Liver (tissue), 9 donors: ENCODE data around the gene USP53. TPM values are rescaled to one million over a fixed set of nuclear protein-coding genes. Genes with fewer than 3 reads are reported as not detected.

Experiments
- DNase-seq: peaks from one replicate; pipeline ENCODE4 v3.0.0-alpha.2; 2017; ENCODE audit warnings: low spot score
- H3K27ac ChIP-seq, 2 donors: one replicate each; pipeline ENCODE4 v1.7.0; 2013; ENCODE audit warnings: inconsistent platforms in 2 of 2, low read length in 2 of 2, control low read depth in 1 of 2, low read depth in 1 of 2, mild to moderate bottlenecking in 1 of 2
- H3K27me3 ChIP-seq, 4 donors: one replicate each; pipeline versions ENCODE4 v1.6.1 to v1.7.0; 2013; ENCODE audit warnings: low read length in 3 of 4, inconsistent platforms in 1 of 4, mild to moderate bottlenecking in 1 of 4, moderate library complexity in 1 of 4; ENCODE audit not compliant: control insufficient read depth in 4 of 4, insufficient read depth in 4 of 4
- H3K36me3 ChIP-seq, 4 donors: one replicate each; pipeline versions ENCODE4 v1.6.1 to v1.7.0; 2013; ENCODE audit warnings: low read length in 3 of 4, mild to moderate bottlenecking in 3 of 4, low read depth in 1 of 4, moderate library complexity in 1 of 4; ENCODE audit not compliant: control insufficient read depth in 4 of 4, insufficient read depth in 3 of 4
- H3K4me1 ChIP-seq, 4 donors: one replicate each; pipeline versions ENCODE4 v1.6.1 to v1.7.0; 2013; ENCODE audit warnings: low read length in 3 of 4, mild to moderate bottlenecking in 3 of 4, moderate library complexity in 1 of 4; ENCODE audit not compliant: control insufficient read depth in 4 of 4, insufficient read depth in 4 of 4
- H3K4me3 ChIP-seq, 3 donors: one replicate each; pipeline versions ENCODE4 v1.6.1 to v1.7.0; 2013; ENCODE audit warnings: low read length in 3 of 3, control low read depth in 1 of 3, low read depth in 1 of 3, mild to moderate bottlenecking in 1 of 3
- H3K9ac ChIP-seq, 2 donors: one replicate each; pipeline ENCODE4 v1.7.0; 2013; ENCODE audit warnings: low read length in 2 of 2, mild to moderate bottlenecking in 2 of 2, moderate library complexity in 2 of 2, control low read depth in 1 of 2, low read depth in 1 of 2
- H3K9me3 ChIP-seq, 4 donors: one replicate each; pipeline versions ENCODE4 v1.6.1 to v1.7.0; 2013; ENCODE audit warnings: low read length in 3 of 4; ENCODE audit not compliant: control insufficient read depth in 4 of 4
- CTCF ChIP-seq: fragments of 150-350 bp; IDR thresholded peaks from 2 replicates; pipeline ENCODE4 v1.5.1; 2017; ENCODE audit warnings: improper control_type of control experiment, low read depth, low read length; ENCODE audit not compliant: missing input control
- EGR1 ChIP-seq, 2 donors: IDR thresholded peaks; 2 replicates each; pipeline ENCODE4 v1.6.1; 2016 to 2018; ENCODE audit warnings: antibody characterized with exemption in 2 of 2, low read depth in 2 of 2
- FOXA1 ChIP-seq: IDR thresholded peaks from 2 replicates; pipeline ENCODE4 v1.6.1; 2016; ENCODE audit warnings: antibody characterized with exemption
- FOXA2 ChIP-seq: IDR thresholded peaks from 2 replicates; pipeline ENCODE4 v1.6.1; 2016; ENCODE audit warnings: antibody characterized with exemption
- GABPA ChIP-seq, 2 donors: IDR thresholded peaks in 1 of 2; conservative IDR thresholded peaks in 1 of 2; 2 replicates each; pipeline ENCODE4 v1.6.1; 2016; ENCODE audit warnings: antibody characterized with exemption in 2 of 2, mild to moderate bottlenecking in 1 of 2, moderate library complexity in 1 of 2
- JUND ChIP-seq, 2 donors: IDR thresholded peaks; 2 replicates each; pipeline ENCODE4 v1.6.1; 2016; ENCODE audit warnings: antibody characterized with exemption in 2 of 2
- MAX ChIP-seq: IDR thresholded peaks from 2 replicates; pipeline ENCODE4 v1.6.1; 2016; ENCODE audit warnings: antibody characterized with exemption
- REST ChIP-seq: IDR thresholded peaks from 2 replicates; pipeline ENCODE4 v1.6.1; 2016; ENCODE audit warnings: antibody characterized with exemption, mild to moderate bottlenecking
- RXRA ChIP-seq, 2 donors: IDR thresholded peaks; 2 replicates each; pipeline ENCODE4 v1.6.1; 2017 to 2018; ENCODE audit warnings: antibody characterized with exemption in 2 of 2, mild to moderate bottlenecking in 1 of 2
- SP1 ChIP-seq: IDR thresholded peaks from 2 replicates; pipeline ENCODE4 v1.6.1; 2018; ENCODE audit warnings: antibody characterized with exemption, mild to moderate bottlenecking
- TAF1 ChIP-seq: conservative IDR thresholded peaks from 2 replicates; pipeline ENCODE4 v1.6.1; 2016; ENCODE audit warnings: antibody characterized with exemption, mild to moderate bottlenecking
- YY1 ChIP-seq: IDR thresholded peaks from 2 replicates; pipeline ENCODE4 v1.6.1; 2016; ENCODE audit warnings: antibody characterized with exemption, mild to moderate bottlenecking
- ZBTB33 ChIP-seq: IDR thresholded peaks from 2 replicates; pipeline ENCODE4 v1.6.1; 2016; ENCODE audit warnings: antibody characterized with exemption
- WGBS: extraction: QIAGEN DNeasy Blood & Tissue Kit; methylation state at CpG from one replicate; pipeline ENCODE4 v1.1.7; 2013; 5-methylcytosine and 5-hydroxymethylcytosine counted together
- polyA plus RNA-seq, 2 donors: library from polyadenylated mRNA; stranded (reverse) in 1 of 2; unstranded in 1 of 2; fragments of 200-250 nt in 1 of 2; fragments of >200 nt in 1 of 2; fragmentation: Nextera tagmentation in 1 of 2; extraction: Ambion mirVana in 1 of 2; gene quantifications; one replicate each; pipeline versions ENCODE4 v1.2.1 to v1.2.3, GENCODE V29; 2013 to 2015
- total RNA-seq, 2 donors: library from RNA; depleted of rRNA; stranded (reverse); fragments of >200 nt; gene quantifications; one replicate each; pipeline ENCODE4 v1.2.3, GENCODE V29; 2014
- donor health status: healthy.
- donor health status: healthy.
- donor health status: healthy.
- donor health status: healthy.
- donor health status: healthy.

Gene USP53
- total and polyA plus RNA-seq, 4 donors, result 4.7 to 20.7 (median 5.9) TPM

- TF ChIP-seq EGR1 (IDR thresholded peaks at IDR 0.05; ENCODE audit: low read depth in 2 of 2) (no peak), REST (no peak), JUND (IDR thresholded peaks at IDR 0.05) (no peak)
These were observed 105.5 kb downstream of the USP53 start (continued) for GRCh38 chr4:119317990-119318389.

GRCh38 chr4:119321921-119322687 is 109.6 kb downstream of the USP53 start, which contains the start of gene FABP2:
FABP2 (minus strand) TSS chr4:119322138; CDS start chr4:119322102, 36 bp downstream.
- no peak within 1 kb of the TSS for H3K9ac ChIP-seq
- no peaks in the 10 kb centered on the region for H3K4me1 ChIP-seq
- no peaks in the 10 kb centered on the region for H3K36me3 ChIP-seq
- H3K4me3 ChIP-seq, result no peak within 1 kb of the TSS
- H3K27ac ChIP-seq, result no peak within 1 kb of the TSS
- H3K27me3 ChIP-seq, result no peaks in the 10 kb centered on the region
- DNase-seq, result no peak
- 83% methylated on average over 6 of the region's 6 CpGs for WGBS
- TF ChIP-seq FOXA1 (no peak), MAX (no peak), REST (no peak), FOXA2 (no peak)
- no peaks in the 10 kb centered on the region for H3K9me3 ChIP-seq

GRCh38 chr4:119328695-119329094 is 116.2 kb downstream of the USP53 start:
- Histone ChIP-seq H3K4me1 (no peaks in the 10 kb centered on the region), H3K4me3 (no peak overlapping the region), H3K27ac (no peak overlapping the region), H3K27me3 (no peaks in the 10 kb centered on the region), H3K9ac (no peak overlapping the region), H3K9me3 (no peaks in the 10 kb centered on the region), H3K36me3 (no peaks in the 10 kb centered on the region)
- WGBS, result 82% methylated on average over 2 of the region's 2 CpGs
- no peak for TF ChIP-seq FOXA1
- TF ChIP-seq ZBTB33, result no peak
- TF ChIP-seq CTCF, result no peak
- TF ChIP-seq SP1, result no peak
- no peak for TF ChIP-seq TAF1
- TF ChIP-seq RXRA (IDR thresholded peaks at IDR 0.05), result no peak
- TF ChIP-seq YY1, result no peak
- no peak for TF ChIP-seq REST
- TF ChIP-seq GABPA (IDR thresholded peaks at IDR 0.05 in 1 of 2, conservative IDR thresholded peaks at IDR 0.05 in 1 of 2), result no peak
- no peak for TF ChIP-seq FOXA2
- DNase-seq, result no peak
